Measurements from ENCODE around the gene UVSSA. TPM values are rescaled to one million over a fixed set of nuclear protein-coding genes. Genes with fewer than 3 reads are reported as not detected.

Gene UVSSA
- total RNA-seq, 2 donors from 2014 or later, result 50.4 to 61.6 TPM

DNA sequence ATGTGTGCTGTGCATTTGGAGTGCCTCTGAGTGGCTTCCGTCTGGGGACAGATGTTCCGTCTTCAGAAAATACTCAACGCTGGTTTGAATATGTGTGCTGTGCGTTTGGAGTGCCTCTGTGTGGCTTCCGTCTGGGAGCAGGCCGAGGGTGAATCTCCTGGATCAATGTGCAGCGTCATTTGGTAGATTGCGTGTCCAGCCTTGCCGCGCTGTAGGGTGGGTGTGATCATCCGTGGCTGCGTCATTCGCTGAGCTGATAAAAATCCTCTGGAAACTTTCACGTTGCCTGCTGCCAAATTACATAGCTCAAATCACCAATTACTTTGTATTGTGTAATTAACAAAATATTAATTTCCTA is 12.1 kb downstream of the UVSSA start:
- H3K27ac ChIP-seq (ENCODE audit: low read depth, low read length), result no peak overlapping the region
- WGBS, 2 experiments (ENCODE audit: insufficient coverage in 1 of 2, insufficient read length in 1 of 2), result 90 to 95% methylated on average over 11 to 14 of the region's 14 CpGs
- Mint-ChIP-seq H3K4me1 (no peaks in the 10 kb centered on the region), H3K27me3 (ENCODE audit: insufficient read depth) (no peaks in the 10 kb centered on the region), H3K27ac (peak overlapping the region; percentile 20), H3K4me3 (no peak overlapping the region), H3K36me3 (ENCODE audit: low read depth) (peaks cover 14% of the 10 kb centered on the region), H3K9me3 (no peaks in the 10 kb centered on the region)
- H3K36me3 ChIP-seq (ENCODE audit: control insufficient read depth, insufficient read depth, low read length), result peaks cover 12% of the 10 kb centered on the region
- no peaks in the 10 kb centered on the region for H3K4me1 ChIP-seq (ENCODE audit: control insufficient read depth, insufficient read depth, low read length)
- TF ChIP-seq, protein P1, sequence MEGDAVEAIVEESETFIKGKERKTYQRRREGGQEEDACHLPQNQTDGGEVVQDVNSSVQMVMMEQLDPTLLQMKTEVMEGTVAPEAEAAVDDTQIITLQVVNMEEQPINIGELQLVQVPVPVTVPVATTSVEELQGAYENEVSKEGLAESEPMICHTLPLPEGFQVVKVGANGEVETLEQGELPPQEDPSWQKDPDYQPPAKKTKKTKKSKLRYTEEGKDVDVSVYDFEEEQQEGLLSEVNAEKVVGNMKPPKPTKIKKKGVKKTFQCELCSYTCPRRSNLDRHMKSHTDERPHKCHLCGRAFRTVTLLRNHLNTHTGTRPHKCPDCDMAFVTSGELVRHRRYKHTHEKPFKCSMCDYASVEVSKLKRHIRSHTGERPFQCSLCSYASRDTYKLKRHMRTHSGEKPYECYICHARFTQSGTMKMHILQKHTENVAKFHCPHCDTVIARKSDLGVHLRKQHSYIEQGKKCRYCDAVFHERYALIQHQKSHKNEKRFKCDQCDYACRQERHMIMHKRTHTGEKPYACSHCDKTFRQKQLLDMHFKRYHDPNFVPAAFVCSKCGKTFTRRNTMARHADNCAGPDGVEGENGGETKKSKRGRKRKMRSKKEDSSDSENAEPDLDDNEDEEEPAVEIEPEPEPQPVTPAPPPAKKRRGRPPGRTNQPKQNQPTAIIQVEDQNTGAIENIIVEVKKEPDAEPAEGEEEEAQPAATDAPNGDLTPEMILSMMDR (conservative IDR thresholded peaks at IDR 0.05), result no peak
- no peak overlapping the region for H3K4me3 ChIP-seq (ENCODE audit: low read length)
- H3K27me3 ChIP-seq (ENCODE audit: control insufficient read depth, insufficient read depth, low read length, poor library complexity, severe bottlenecking), result no peaks in the 10 kb centered on the region
- no peaks in the 10 kb centered on the region for H3K9me3 ChIP-seq (ENCODE audit: control insufficient read depth, low read length)
- no peak for DNase-seq
- H3K9ac ChIP-seq (ENCODE audit: extremely low read depth, low read length, poor library complexity, severe bottlenecking), result no peak overlapping the region

DNA sequence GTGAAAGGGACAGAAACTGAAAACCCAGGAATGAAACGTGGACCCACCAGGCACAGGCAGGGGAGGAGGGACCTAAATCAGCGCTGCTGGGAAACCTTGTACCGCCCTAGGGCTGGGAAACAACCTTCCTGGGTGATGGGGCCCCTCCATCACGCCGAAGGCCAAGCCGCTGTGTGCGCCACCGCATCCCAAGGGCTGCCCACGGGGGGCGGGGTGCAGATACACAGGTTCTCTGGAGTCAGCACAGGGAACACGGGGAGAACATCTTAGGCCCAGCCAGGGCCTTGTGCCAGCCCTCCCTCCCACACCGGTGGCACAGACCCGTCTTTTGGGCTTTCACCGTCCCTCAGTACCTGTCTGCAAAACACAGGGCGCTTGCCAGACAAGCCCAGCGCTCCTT is 13.0 kb downstream of the UVSSA start:
- H3K4me3 ChIP-seq (ENCODE audit: low read length), result no peak overlapping the region
- H3K4me1 ChIP-seq (ENCODE audit: control insufficient read depth, insufficient read depth, low read length), result no peaks in the 10 kb centered on the region
- TF ChIP-seq, protein P1 (conservative IDR thresholded peaks at IDR 0.05), result no peak
- no peak overlapping the region for H3K27ac ChIP-seq (ENCODE audit: low read depth, low read length)
- no peaks in the 10 kb centered on the region for H3K27me3 Mint-ChIP-seq (ENCODE audit: insufficient read depth)
- no peaks in the 10 kb centered on the region for H3K4me1 Mint-ChIP-seq
- peaks cover 9% of the 10 kb centered on the region for H3K36me3 Mint-ChIP-seq (ENCODE audit: low read depth)
- no peak for DNase-seq
- H3K27ac Mint-ChIP-seq, result no peak overlapping the region
- H3K27me3 ChIP-seq (ENCODE audit: control insufficient read depth, insufficient read depth, low read length, poor library complexity, severe bottlenecking), result no peaks in the 10 kb centered on the region
- H3K9me3 ChIP-seq (ENCODE audit: control insufficient read depth, low read length), result no peaks in the 10 kb centered on the region
- H3K36me3 ChIP-seq (ENCODE audit: control insufficient read depth, insufficient read depth, low read length), result peaks cover 12% of the 10 kb centered on the region
- H3K9ac ChIP-seq (ENCODE audit: extremely low read depth, low read length, poor library complexity, severe bottlenecking), result no peak overlapping the region
- 92 to 93% methylated on average over 15 to 16 of the region's 16 CpGs for WGBS, 2 experiments (ENCODE audit: insufficient coverage in 1 of 2, insufficient read length in 1 of 2)
- no peaks in the 10 kb centered on the region for H3K9me3 Mint-ChIP-seq
- H3K4me3 Mint-ChIP-seq, result no peak overlapping the region

DNA sequence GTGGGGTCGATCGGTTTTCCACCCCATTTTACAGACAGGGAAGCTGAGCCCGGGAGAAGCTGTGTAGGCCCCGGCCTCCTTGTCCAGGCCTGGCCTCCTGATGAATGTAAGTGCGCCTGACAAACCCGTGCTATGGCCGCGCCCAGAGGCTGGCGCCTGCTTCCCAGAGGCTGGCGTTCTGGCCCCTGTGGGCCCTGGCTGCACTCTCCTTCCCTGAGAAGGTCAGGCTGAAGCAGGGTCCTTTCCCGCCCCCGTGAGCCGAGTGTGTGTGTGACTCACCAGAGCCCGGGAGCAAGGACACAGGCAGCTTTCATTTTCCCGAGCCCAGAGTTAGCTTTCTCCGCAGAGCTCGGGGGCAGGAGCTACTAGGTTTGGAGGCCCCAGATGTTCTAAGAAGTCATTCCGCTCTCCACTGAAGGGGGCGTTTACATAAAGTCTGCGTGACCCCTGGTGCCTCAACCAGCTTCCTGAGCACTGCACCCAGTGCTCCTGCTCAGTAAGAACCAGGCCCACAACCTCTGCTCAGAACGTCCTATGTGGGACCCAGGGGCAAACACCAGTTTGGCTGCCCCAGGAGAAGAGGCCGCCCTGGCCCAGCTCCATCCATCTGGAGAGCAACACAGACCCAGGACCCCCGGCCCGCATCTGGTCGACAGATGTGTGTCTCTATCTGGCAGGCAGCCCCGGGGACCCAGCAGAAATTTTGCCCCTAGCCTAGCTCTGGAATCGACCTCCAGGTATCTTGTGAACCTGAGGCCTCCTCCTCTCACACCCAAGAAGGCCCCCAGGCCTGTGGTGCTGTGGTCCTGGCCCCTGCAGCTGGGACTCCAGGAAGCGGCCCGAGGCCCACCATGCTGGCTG is 13.6 kb downstream of the UVSSA start:
- H3K36me3 Mint-ChIP-seq (ENCODE audit: low read depth), result peaks cover 9% of the 10 kb centered on the region
- H3K9me3 Mint-ChIP-seq, result no peaks in the 10 kb centered on the region
- no peak overlapping the region for H3K27ac Mint-ChIP-seq
- no peaks in the 10 kb centered on the region for H3K4me1 Mint-ChIP-seq
- H3K9me3 ChIP-seq (ENCODE audit: control insufficient read depth, low read length), result no peaks in the 10 kb centered on the region
- WGBS, 2 experiments (ENCODE audit: insufficient coverage in 1 of 2, insufficient read length in 1 of 2), result 92 to 93% methylated on average over 20 to 29 of the region's 29 CpGs
- no peak overlapping the region for H3K4me3 Mint-ChIP-seq
- H3K9ac ChIP-seq (ENCODE audit: extremely low read depth, low read length, poor library complexity, severe bottlenecking), result no peak overlapping the region
- TF ChIP-seq, protein P1 (conservative IDR thresholded peaks at IDR 0.05), result no peak
- H3K36me3 ChIP-seq (ENCODE audit: control insufficient read depth, insufficient read depth, low read length), result peaks cover 10% of the 10 kb centered on the region
- H3K4me3 ChIP-seq (ENCODE audit: low read length), result no peak overlapping the region
- H3K27me3 ChIP-seq (ENCODE audit: control insufficient read depth, insufficient read depth, low read length, poor library complexity, severe bottlenecking), result no peaks in the 10 kb centered on the region
- H3K27me3 Mint-ChIP-seq (ENCODE audit: insufficient read depth), result no peaks in the 10 kb centered on the region
- no peak for DNase-seq
- H3K27ac ChIP-seq (ENCODE audit: low read depth, low read length), result peak overlapping the region; percentile 68
- H3K4me1 ChIP-seq (ENCODE audit: control insufficient read depth, insufficient read depth, low read length), result no peaks in the 10 kb centered on the region
